DOHH2 (cell line): ENCODE data around the gene SNRNP27.

ENCODE experiments used
- EZH2phosphoT487 ChIP-seq: fragments of 200-600 bp; sonication (generic); IDR thresholded peaks from 2 replicates; pipeline ENCODE4 v1.6.1; 2017; ENCODE audit warnings: borderline replicate concordance, mild to moderate bottlenecking, antibody characterized with exemption, low read length, moderate library complexity, mixed read lengths
- TF ChIP-seq, protein P1 (sequence below): fragments of 200-600 bp; sonication (generic); IDR thresholded peaks from one replicate; pipeline ENCODE4 v1.5.1; 2014; ENCODE audit warnings: antibody characterized with exemption, mild to moderate bottlenecking, low read depth, low read length; ENCODE audit not compliant: poor library complexity, severe bottlenecking

DNA sequence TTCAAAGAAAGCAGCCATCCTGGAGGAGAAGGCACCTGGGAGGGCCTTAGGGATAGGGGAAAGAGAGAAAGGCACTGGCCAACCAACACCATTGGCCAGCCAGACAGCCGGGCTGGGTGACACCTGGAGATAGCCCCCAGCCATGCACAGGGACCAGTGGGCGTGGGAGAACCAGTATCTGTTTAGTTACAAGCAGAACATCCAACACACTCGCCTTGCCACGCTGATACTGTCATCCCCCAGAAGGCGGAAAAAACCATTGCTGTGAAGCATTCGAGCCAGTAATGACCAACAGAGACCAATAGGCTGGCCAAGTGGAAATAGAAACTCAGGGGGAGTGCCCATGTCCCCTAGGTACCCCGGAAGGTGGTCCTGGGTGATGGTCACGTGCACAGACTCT lies 52.2 kb downstream of the SNRNP27 start:
- TF ChIP-seq, protein P1, sequence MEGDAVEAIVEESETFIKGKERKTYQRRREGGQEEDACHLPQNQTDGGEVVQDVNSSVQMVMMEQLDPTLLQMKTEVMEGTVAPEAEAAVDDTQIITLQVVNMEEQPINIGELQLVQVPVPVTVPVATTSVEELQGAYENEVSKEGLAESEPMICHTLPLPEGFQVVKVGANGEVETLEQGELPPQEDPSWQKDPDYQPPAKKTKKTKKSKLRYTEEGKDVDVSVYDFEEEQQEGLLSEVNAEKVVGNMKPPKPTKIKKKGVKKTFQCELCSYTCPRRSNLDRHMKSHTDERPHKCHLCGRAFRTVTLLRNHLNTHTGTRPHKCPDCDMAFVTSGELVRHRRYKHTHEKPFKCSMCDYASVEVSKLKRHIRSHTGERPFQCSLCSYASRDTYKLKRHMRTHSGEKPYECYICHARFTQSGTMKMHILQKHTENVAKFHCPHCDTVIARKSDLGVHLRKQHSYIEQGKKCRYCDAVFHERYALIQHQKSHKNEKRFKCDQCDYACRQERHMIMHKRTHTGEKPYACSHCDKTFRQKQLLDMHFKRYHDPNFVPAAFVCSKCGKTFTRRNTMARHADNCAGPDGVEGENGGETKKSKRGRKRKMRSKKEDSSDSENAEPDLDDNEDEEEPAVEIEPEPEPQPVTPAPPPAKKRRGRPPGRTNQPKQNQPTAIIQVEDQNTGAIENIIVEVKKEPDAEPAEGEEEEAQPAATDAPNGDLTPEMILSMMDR, result no peak
- no peak for TF ChIP-seq EZH2phosphoT487
